Eye (tissue), 1 donor: ENCODE data around the gene ELMO1.
A peak's percentile ranks its signal among the peaks of the same experiment; 100 is the strongest.
"Not testable (repeated sequence)": the region's sequence is repeated elsewhere in the genome, so short reads cannot be mapped to it uniquely, and the experiment has no call there.

ENCODE experiments used
- DNase-seq: peaks from one replicate; pipeline ENCODE4 v3.0.0-alpha.2; 2015

Gene ELMO1

GRCh38 chr7:36994456-36995112 is 454.1 kb downstream of the ELMO1 start:
- DNase-seq: no peak

- DNase-seq: peak; percentile 71
Measured at GRCh38 chr7:36986948-36987724, 461.5 kb downstream of the ELMO1 start.

DNA sequence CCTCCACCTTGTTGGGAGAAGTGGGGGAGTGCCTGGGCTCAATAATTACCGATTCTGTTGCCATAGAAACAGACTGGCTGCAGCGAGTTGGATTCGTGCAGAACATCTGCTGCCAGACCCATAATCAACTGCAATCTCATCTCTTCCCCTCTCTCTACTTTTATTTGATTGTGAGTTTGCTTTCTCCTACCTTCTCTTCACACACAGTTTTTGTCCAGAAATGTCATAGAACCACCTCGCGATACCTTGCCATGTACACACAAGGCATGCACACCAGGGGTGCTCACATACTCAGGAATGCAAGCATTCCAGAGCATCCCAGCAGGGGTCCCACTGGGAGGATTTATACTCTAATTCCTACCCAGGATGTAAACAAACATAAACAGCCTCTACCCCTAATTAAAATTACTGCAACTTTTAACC is 462.1 kb downstream of the ELMO1 start:
- peak; percentile 62 for DNase-seq

- DNase-seq: no peak
Measured at GRCh38 chr7:36985866-36986400, 462.7 kb downstream of the ELMO1 start.

- DNase-seq: no peak
Measured at GRCh38 chr7:36985316-36985715, 463.3 kb downstream of the ELMO1 start.

DNA sequence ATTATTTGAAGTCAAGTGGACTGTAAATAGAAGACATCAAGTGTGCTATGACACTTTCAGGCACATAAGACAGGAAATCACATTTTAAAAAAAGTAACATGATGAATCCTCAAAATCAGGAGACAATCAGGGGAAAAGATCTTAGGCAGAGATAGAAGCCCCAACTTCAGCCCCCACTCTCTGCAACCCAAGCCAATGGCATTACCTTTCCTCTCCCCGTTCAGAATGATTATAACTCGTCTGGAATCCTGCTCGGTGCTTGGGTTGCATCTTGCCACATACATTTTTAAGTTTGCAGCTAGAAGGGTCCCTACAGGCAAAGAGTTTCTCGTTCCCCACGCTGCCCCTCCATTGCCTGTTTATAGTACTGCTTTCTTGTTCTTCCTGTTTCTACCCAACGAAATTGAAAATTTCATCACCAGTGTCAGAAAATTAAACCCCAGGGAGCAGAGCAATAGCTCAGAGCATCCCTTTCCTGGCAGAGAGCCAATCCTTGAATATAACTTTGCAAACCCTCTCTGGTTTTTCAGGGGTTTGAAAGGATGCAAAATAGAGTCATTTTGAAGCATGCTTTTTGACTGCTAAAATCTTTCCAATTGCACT is 463.9 kb downstream of the ELMO1 start:
- DNase-seq: no peak

- peak; percentile 78 for DNase-seq
Measured at GRCh38 chr7:36984041-36984521, 464.6 kb downstream of the ELMO1 start.

DNA sequence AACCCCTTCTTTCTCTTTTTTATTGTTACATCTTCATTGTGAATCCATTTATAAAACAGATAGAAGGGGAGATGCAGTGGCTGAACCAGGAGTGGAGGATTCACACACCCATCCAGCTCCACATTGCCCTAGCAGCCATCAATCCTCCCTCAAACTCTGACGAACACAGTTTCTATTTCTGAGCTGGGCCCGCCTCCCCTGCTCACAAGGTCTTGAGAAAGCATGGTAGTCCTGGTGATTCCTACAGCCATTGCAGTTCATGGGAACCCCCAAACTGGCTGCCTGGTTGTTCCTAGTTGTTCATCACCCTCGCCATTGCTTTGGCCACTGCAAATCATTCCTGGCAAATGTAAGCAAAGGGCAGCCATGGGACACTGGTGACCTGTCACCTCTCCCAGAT is 465.9 kb downstream of the ELMO1 start:
- DNase-seq: no peak

GRCh38 chr7:36979810-36980248 is 468.8 kb downstream of the ELMO1 start:
- DNase-seq: no peak

DNA sequence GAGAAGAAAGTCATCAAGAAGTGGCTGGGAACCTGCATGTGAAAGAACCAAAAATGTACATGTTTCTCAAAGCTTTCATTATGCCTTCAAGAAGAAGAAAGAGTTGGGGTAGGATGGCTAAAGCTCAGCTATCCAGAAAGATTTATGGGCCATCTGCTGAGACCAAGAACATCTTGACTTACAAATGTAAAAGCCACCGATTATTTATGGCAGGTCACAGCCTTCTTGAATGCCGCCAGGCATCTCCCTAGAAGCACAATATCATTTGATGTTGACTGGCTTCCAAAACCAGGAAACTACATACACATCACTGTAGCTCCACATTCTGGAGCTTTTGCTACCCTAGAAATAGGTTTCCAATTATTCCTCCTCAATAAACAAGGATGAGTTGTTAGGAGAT is 470.2 kb downstream of the ELMO1 start:
- no peak for DNase-seq

DNA sequence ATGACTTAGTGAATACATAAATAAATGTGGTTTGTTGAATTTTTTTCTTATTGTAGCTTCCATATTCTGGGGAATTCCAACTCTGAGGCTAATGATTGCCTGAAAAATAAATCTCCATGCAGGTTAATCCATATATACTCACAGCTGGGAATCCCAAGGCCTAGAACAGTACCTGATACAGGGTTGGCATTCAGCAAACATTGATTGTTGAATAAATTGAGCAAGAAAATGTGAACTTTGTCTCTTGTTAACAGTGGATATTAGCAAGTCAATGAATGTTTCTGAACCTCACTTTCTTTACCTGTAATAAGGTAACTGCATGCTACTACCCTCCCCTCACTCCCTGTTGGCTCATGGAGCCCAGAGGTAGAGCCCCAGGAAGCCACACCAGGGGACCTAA is 470.8 kb downstream of the ELMO1 start:
- no peak for DNase-seq

GRCh38 chr7:36973534-36973933 is 475.1 kb downstream of the ELMO1 start:
- DNase-seq: not testable (repeated sequence)

DNA sequence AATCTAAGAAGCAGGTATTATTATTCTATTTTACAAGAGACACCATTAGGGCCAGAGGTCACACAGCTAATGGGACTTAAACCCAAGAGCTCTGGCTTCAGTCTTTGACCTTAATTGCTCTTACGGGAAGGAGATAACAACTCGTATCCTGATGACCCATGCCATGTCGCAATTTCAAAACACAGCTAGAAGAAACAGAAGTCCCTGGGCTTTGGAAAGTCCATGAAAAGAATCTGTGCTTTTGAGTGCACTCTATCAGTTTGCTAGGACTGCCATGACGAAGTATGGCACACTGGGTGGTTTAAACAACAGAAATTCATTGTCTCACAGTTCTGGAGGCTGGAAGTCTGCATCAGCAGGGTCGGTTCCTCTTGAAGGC is 476.5 kb downstream of the ELMO1 start:
- no peak for DNase-seq

DNA sequence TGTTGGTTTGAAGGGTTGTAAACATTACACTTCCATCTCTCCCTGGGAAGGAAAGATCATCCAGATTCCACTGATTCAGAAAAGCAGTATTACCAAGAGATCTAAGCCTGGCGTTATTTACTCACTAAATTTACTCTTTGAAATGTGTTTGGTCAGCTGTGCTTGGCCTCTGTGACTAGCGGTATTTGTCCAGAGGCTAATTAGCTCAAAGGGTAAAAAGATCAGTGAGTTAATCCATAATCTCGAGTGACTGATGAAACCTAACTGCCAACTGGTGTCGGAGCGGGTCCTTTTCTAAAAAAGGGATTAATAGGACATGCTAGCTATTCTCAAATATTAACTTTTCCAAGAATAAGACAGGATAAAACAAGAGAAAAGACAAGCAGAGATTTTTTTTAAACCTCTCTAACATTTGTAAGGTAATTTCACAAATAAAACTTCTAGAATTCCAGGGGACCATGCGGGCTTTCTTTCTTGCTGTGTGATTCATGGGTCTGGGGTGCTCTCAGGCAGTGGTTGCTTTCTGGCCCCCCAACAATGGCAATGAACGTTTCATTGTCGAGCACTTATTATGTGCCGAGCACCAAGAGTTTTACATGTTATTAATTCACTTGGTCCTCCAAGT is 477.0 kb downstream of the ELMO1 start:
- peak; percentile 32 for DNase-seq

GRCh38 chr7:36970551-36971514 is 477.8 kb downstream of the ELMO1 start:
- DNase-seq: no peak

- DNase-seq: no peak
Measured at GRCh38 chr7:36969376-36969775, 479.3 kb downstream of the ELMO1 start.

GRCh38 chr7:36967387-36967786 is 481.3 kb downstream of the ELMO1 start:
- peak; percentile 71 for DNase-seq

- no peak for DNase-seq
Measured at GRCh38 chr7:36966636-36967035, 482.0 kb downstream of the ELMO1 start.

DNA sequence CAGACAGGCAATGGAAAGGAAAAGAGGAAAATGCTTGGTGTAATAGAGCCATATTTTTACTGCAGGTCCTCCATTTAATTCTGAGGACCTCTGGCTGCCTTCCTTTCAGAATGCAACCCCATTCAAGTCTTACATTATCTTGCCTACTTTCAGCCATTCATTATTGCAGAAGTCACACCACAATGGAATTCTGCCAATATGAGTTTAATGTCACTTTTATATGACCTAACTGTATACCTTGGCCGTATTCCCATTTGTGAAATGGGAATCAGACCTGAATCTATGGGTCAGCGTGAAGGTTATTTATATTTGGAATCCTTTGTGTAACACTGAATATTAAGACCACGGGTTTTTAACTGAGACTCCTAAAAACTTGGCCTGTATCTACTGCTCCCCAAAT is 482.6 kb downstream of the ELMO1 start:
- DNase-seq: peak; percentile 43

DNA sequence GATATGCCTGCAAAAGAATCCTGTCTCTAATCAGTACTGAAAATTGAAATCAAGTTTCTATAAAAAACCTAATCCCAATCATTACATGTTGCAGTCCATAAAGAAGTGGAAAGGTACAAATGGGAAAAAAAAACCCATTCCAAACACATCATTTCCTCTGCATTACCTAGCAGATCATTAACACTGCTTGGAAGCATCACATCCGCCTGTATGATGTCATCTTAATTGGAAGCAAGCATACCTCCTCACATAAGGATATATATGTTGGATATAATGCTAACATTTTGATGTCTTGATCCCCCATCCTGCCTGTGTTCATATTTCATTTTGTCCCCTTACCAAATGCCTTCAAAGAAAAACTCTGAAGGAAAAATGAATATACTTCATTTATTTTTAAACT is 483.0 kb downstream of the ELMO1 start:
- DNase-seq: no peak

DNA sequence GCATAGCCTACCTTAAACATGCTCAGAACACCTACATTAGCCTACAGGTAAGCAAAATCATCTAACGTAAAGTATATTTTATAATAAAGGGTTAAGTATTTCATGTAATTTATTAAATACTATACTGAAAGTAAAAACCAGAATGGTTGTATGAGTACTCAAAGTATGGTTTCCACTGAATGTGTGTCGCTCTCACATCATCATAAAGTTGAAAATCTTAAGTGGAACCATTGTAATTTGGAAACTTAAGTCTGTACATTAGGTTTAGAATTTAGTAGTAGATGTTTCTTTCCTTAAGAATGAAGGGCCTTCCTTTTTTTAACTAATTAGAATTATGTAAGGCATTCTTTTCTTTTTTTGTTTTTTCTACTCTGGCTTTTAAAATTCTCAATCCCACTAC is 484.4 kb downstream of the ELMO1 start:
- DNase-seq: no peak

DNA sequence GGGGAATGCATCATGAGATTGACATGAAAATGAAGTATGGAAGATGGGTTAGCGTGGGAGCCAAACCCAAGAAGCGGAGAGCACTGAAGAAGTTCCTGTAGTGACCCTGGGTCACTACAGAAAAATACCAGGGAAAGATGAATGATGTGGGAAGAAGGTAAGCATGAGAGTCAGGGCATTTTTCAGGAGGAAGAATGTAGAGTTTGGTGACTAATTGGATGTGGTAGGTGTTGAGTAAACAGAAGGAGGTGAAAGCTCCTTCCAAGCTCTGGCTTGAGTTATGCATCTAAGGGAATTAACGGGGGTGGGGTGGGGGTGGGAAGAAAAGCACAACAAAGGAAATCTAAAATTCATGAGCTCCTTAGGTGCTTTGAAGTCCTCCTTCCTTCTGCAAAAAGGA is 486.3 kb downstream of the ELMO1 start:
- DNase-seq: no peak
